Left lung (tissue), 10 donors: ENCODE data around the gene RGL3. TPM values are rescaled to one million over a fixed set of nuclear protein-coding genes. Genes with fewer than 3 reads are reported as not detected.
A peak's percentile ranks its signal among the peaks of the same experiment; 100 is the strongest.

Experiments
- ATAC-seq: fragments of 200-7000 bp; cut with Tn5 transposase; one replicate; pipeline ENCODE4 v1.9.1; 2020; ENCODE audit warnings: moderate library complexity
- DNase-seq, 4 donors: peaks; one replicate each; pipeline ENCODE4 v3.0.0-alpha.2; 2013 to 2020
- H3K27ac ChIP-seq, 2 donors: fragments of 200-600 bp; sonication (generic) in 1 of 2; one replicate each; pipeline versions ENCODE4 v1.5.0 to v1.8.0; 2020 to 2021
- H3K27me3 ChIP-seq, 2 donors: fragments of 200-600 bp; sonication (generic) in 1 of 2; one replicate each; pipeline versions ENCODE4 v1.5.0 to v1.8.0; 2020 to 2021
- H3K36me3 ChIP-seq, 2 donors: fragments of 200-600 bp; sonication (generic) in 1 of 2; one replicate each; pipeline versions ENCODE4 v1.5.0 to v1.8.0; 2020 to 2021
- H3K4me1 ChIP-seq, 2 donors: fragments of 200-600 bp; one replicate each; pipeline ENCODE4 v1.8.0; 2021
- H3K4me3 ChIP-seq, 2 donors: fragments of 200-600 bp; sonication (generic) in 1 of 2; one replicate each; pipeline versions ENCODE4 v1.5.0 to v1.8.0; 2020 to 2021; ENCODE audit warnings: mild to moderate bottlenecking in 1 of 2
- H3K9me3 ChIP-seq, 2 donors: fragments of 200-600 bp; sonication (generic) in 1 of 2; one replicate each; pipeline versions ENCODE4 v1.5.0 to v1.8.0; 2020 to 2021
- CTCF ChIP-seq, 2 donors: fragments of 200-600 bp; sonication (generic) in 1 of 2; IDR thresholded peaks; one replicate each; pipeline versions ENCODE4 v1.5.0 to v1.8.0; 2021; ENCODE audit warnings: antibody characterized with exemption in 2 of 2
- intact Hi-C, 2 donors: fragments of 100-400 bp; cut with DNase I; formaldehyde crosslinking; loops; one replicate each; pipeline versions ENCODE4 v1.11.2 to v1.14.2; 2022
- polyA plus RNA-seq, 6 donors: library from polyadenylated mRNA; unstranded; fragments of 120-200 nt; gene quantifications; one replicate each; pipeline ENCODE4 v1.2.1, GENCODE V29; 2013; ENCODE audit not compliant: insufficient read length in 6 of 6
- total RNA-seq, 2 donors: library from RNA; stranded (reverse); fragmentation: NEBNext Ultra II Directional; extraction: Animal tissue kit (Norgen Biotek cat#: 25700); gene quantifications; one replicate each; pipeline ENCODE4 v1.2.1, GENCODE V29; 2021
- donor health status: DM: no; HTN: yes; CAD: no.
- donor health status: DM: no; HTN: no; CAD: no.

Gene RGL3
- total and polyA plus RNA-seq, 8 donors: 32.9 to 68.2 (median 56.6) TPM

- intact Hi-C loops: loop anchor here in 1 of 2 donors (10.0 kb wide), 1 partner anchor 150 kb away; the partner anchor contains the start of gene TSPAN16
- no peak for TF ChIP-seq CTCF (IDR thresholded peaks at IDR 0.05)
- ATAC-seq (no peak), DNase-seq (no peak)
- no peaks in the 10 kb centered on the region for H3K4me1 ChIP-seq
- no peak overlapping the region for H3K4me3 ChIP-seq
- H3K9me3 ChIP-seq: no peaks in the 10 kb centered on the region
- H3K36me3 ChIP-seq: peaks cover 3 to 99% of the 10 kb centered on the region in 2 donors
- no peaks in the 10 kb centered on the region for H3K27me3 ChIP-seq
- H3K27ac ChIP-seq: no peak overlapping the region
Observed at GRCh38 chr19:11445141-11445540, 26.0 kb upstream of the RGL3 start.

- Histone ChIP-seq H3K36me3 (peaks cover 3 to 99% of the 10 kb centered on the region in 2 donors), H3K9me3 (no peaks in the 10 kb centered on the region), H3K27me3 (no peaks in the 10 kb centered on the region), H3K4me1 (no peaks in the 10 kb centered on the region), H3K27ac (no peak overlapping the region), H3K4me3 (no peak overlapping the region)
- no peak for ATAC-seq
- TF ChIP-seq CTCF (IDR thresholded peaks at IDR 0.05): no peak
- intact Hi-C loops: loop anchor here in 1 of 2 donors (10.0 kb wide), 1 partner anchor 149 kb away; the partner anchor contains the start of gene TSPAN16
- DNase-seq: no peak
Observed at GRCh38 chr19:11444059-11444458, 24.9 kb upstream of the RGL3 start.

GRCh38 chr19:11437955-11438354 lies 18.8 kb upstream of the RGL3 start:
- Histone ChIP-seq H3K4me3 (no peak overlapping the region), H3K4me1 (peaks cover 14 to 21% of the 10 kb centered on the region in 2 donors), H3K9me3 (no peaks in the 10 kb centered on the region), H3K36me3 (peaks cover 7 to 66% of the 10 kb centered on the region in 2 donors), H3K27ac (no peak overlapping the region), H3K27me3 (no peaks in the 10 kb centered on the region)
- intact Hi-C loops: no loop called here
- DNase-seq (no peak), ATAC-seq (no peak)
- TF ChIP-seq CTCF (IDR thresholded peaks at IDR 0.05): no peak

- TF ChIP-seq CTCF (IDR thresholded peaks at IDR 0.05): no peak
- peaks cover 4 to 46% of the 10 kb centered on the region in 2 donors for H3K36me3 ChIP-seq
- no peaks in the 10 kb centered on the region for H3K9me3 ChIP-seq
- DNase-seq (peak in 2 of 4 donors; percentile 50 to 82), ATAC-seq (no peak)
- H3K4me1 ChIP-seq: peaks cover 14 to 21% of the 10 kb centered on the region in 2 donors
- H3K4me3 ChIP-seq: peak overlapping the region; percentile 64 to 88
- no peaks in the 10 kb centered on the region for H3K27me3 ChIP-seq
- intact Hi-C loops: no loop called here
- H3K27ac ChIP-seq: peak overlapping the region; percentile 74 to 91
Observed at GRCh38 chr19:11435833-11436313, 16.8 kb upstream of the RGL3 start.

- peak within 1 kb of the TSS; percentile 64 to 88 for H3K4me3 ChIP-seq
- ATAC-seq (peak; percentile 98), DNase-seq (peak; percentile 98 to 100 (median 99))
- peaks cover 14 to 21% of the 10 kb centered on the region in 2 donors for H3K4me1 ChIP-seq
- H3K36me3 ChIP-seq: peaks cover 4 to 39% of the 10 kb centered on the region in 2 donors
- H3K27ac ChIP-seq: peak within 1 kb of the TSS; percentile 74 to 91
- H3K27me3 ChIP-seq: no peaks in the 10 kb centered on the region
- intact Hi-C loops: no loop called here
- peak; percentile 81 to 88 for TF ChIP-seq CTCF (IDR thresholded peaks at IDR 0.05)
- H3K9me3 ChIP-seq: no peaks in the 10 kb centered on the region
Observed at GRCh38 chr19:11435057-11435832, 16.1 kb upstream of the RGL3 start, which contains the start of the genes ODAD3 and PRKCSH. TSS of gene ODAD3 (minus strand) at chr19:11435121. CDS start at chr19:11435016, 105 bp downstream. TSS of gene PRKCSH (plus strand) at chr19:11435635. CDS start at chr19:11436118, 483 bp downstream.
